Mucosa of descending colon (tissue), 3 donors: Measurements from ENCODE around the gene ECSCR. TPM values are rescaled to one million over a fixed set of nuclear protein-coding genes. Genes with fewer than 3 reads are reported as not detected.
"Not testable (repeated sequence)": the region's sequence is repeated elsewhere in the genome, so short reads cannot be mapped to it uniquely, and the experiment has no call there.

Experiments
- ATAC-seq: fragments of 200-7000 bp; cut with Tn5 transposase; one replicate; pipeline ENCODE4 v1.9.1; 2020; ENCODE audit warnings: mild to moderate bottlenecking, moderate library complexity
- DNase-seq, 3 donors: peaks; one replicate each; pipeline ENCODE4 v3.0.0-alpha.2; 2020
- H3K36me3 ChIP-seq: fragments of 200-600 bp; one replicate; pipeline ENCODE4 v1.8.0; 2021; ENCODE audit warnings: low read depth, mild to moderate bottlenecking
- H3K4me1 ChIP-seq: fragments of 200-600 bp; one replicate; pipeline ENCODE4 v1.8.0; 2021; ENCODE audit warnings: low read depth, mild to moderate bottlenecking
- H3K4me3 ChIP-seq: fragments of 200-600 bp; one replicate; pipeline ENCODE4 v1.8.0; 2021; ENCODE audit warnings: mild to moderate bottlenecking
- H3K9me3 ChIP-seq: fragments of 200-600 bp; one replicate; pipeline ENCODE4 v1.8.0; 2021; ENCODE audit warnings: mild to moderate bottlenecking
- CTCF ChIP-seq: fragments of 200-600 bp; IDR thresholded peaks from one replicate; pipeline ENCODE4 v1.8.0; 2022; ENCODE audit warnings: antibody characterized with exemption, mild to moderate bottlenecking
- intact Hi-C, 2 donors: fragments of 100-400 bp; cut with DNase I in 1 of 2; cut with micrococcal nuclease in 1 of 2; formaldehyde crosslinking; loops; one replicate each; pipeline versions ENCODE4 v1.11.0 to v1.11.1; 2022; cut with DNase I, micrococcal nuclease
- long read RNA-seq, 2 donors: library from polyadenylated mRNA; unstranded; transcript quantifications; one replicate each; pipeline ENCODE4 v2.0.0, GENCODE V29; 2019 to 2021
- total RNA-seq, 3 donors: library from RNA; stranded (reverse); fragmentation: NEBNext Ultra II Directional in 2 of 3; extraction: Animal tissue kit (Norgen Biotek cat#: 25700) in 2 of 3; gene quantifications; one replicate each; pipeline versions ENCODE4 v1.2.1 to v1.2.4, GENCODE V29; 2021 to 2023
- donor health status: DM: no; HTN: no; CAD: no; lungs with moderate emphysema.
- donor health status: DM: no; HTN: no; CAD: no.
- donor health status: DM: no; HTN: yes; CAD: no.

Gene ECSCR
- total RNA-seq = 1 to 10 TPM; 3.4 to 8.5 (median 7.9) TPM
- long read RNA-seq, donor 1, transcript ECSCR-201 (10 exons, 1,035 nt) = major isoform, 7 of 8 reads
- long read RNA-seq, donor 1, partial matches to known transcripts = 0 of 8 reads
- long read RNA-seq, donor 1, other reads (novel, unspliced or antisense) = 1 of 8 reads
- long read RNA-seq, donor 2, transcript ECSCR-201 (10 exons, 1,035 nt) = major isoform, 8 of 8 reads
- long read RNA-seq, donor 2, partial matches to known transcripts = 0 of 8 reads
- long read RNA-seq, donor 2, other reads (novel, unspliced or antisense) = 0 of 8 reads

GRCh38 chr5:139462586-139463276, at the start of gene ECSCR:
Gene ECSCR, minus strand, starts transcription at chr5:139462743. Its CDS starts 73 bp downstream, at chr5:139462670.
- Histone ChIP-seq H3K36me3 (no peaks in the 10 kb centered on the region), H3K9me3 (no peaks in the 10 kb centered on the region), H3K4me3 (no peak within 1 kb of the TSS), H3K4me1 (peaks cover 9% of the 10 kb centered on the region)
- ATAC-seq (no peak), DNase-seq (peak in 1 of 3 donors; percentile 36)
- intact Hi-C loops = no loop called here
- TF ChIP-seq CTCF = no peak

DNA sequence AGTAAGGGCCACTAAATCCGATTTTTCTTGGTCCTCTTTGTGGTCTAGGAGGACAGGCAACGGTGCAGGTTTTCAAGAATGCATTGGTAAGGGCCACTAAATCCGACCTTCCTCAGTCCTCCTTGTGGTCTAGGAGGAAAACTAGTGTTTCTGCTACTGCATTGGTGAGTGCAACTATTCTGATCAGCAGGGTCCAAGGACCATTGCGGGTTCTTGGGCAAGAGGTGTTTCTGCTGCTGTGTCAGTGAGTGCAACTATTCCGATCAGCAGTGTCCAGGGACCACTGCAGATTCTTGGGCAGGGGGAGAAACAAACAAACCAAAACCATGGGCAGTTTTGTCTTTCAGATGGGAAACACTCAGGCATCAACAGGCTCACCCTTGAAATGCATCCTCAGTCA, 42.2 kb upstream of the ECSCR start:
- H3K4me3 ChIP-seq, H3K9me3 ChIP-seq, ATAC-seq, H3K36me3 ChIP-seq, H3K4me1 ChIP-seq, DNase-seq, intact Hi-C loops: not testable (repeated sequence)

DNA sequence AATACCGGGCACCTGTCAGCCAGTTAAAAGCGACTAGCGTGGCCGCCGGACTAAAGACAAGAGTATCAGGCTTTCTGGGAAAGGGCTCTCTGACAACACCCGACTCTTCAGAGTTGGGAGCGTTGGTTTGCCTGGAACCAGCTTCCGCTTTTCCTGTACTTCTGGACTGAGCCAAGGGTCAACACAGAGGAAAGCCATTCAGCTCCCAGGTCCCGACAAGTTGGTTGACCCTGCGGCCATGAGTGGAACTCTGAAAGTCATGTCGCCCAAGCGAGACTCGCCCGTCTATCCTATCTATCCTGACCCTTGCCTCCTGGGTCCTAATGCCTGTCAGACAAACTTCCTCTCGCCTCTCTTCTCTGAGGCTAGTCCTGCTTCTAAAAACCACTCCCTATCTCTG, 41.3 kb upstream of the ECSCR start:
- intact Hi-C loops, H3K9me3 ChIP-seq, H3K36me3 ChIP-seq, H3K4me1 ChIP-seq, DNase-seq, H3K4me3 ChIP-seq, ATAC-seq: not testable (repeated sequence)

DNA sequence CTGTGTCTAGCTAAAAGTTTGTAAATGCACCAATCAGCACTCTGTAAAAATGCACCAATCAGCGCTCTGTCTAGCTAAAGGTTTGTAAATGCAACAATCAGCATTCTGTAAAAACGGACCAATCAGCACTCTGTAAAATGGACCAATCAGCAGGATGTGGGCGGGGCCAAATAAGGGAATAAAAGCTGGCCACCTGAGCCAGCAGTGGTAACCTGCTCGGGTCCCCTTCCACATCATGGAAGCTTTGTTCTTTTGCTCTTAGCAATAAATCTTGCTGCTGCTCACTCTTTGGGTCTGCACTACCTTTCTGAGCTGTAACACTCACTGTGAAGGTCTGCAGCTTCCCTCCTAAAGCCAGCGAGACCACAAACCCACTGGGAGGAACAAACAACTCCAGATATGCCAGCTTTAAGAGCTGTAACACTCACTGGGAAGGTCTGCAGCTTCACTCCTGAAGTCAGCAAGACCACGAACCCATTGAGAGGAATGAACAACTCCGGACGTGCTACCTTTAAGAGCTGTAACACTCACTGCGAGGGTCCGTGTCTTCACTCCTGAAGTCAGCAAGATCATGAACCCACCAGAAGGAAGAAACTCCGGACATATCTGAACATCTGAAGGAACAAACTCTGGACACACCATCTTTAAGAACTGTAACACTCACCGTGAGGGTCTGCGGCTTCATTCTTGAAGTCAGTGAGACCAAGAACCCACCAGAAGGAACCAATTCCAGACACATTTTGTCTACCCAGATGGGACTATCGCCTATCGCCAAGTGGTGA, 40.7 kb upstream of the ECSCR start:
- H3K36me3 ChIP-seq, ATAC-seq, H3K9me3 ChIP-seq, intact Hi-C loops, H3K4me3 ChIP-seq, H3K4me1 ChIP-seq, DNase-seq: not testable (repeated sequence)

- Histone ChIP-seq H3K4me3 (no peak overlapping the region), H3K4me1 (no peaks in the 10 kb centered on the region), H3K36me3 (no peaks in the 10 kb centered on the region), H3K9me3 (no peaks in the 10 kb centered on the region)
- no peak for TF ChIP-seq CTCF
- intact Hi-C loops = no loop called here
- ATAC-seq = no peak
- DNase-seq = no peak
Observed at GRCh38 chr5:139501381-139501780, 38.8 kb upstream of the ECSCR start.

- ATAC-seq = peak; percentile 46
- Histone ChIP-seq H3K4me1 (no peaks in the 10 kb centered on the region), H3K4me3 (no peak overlapping the region), H3K36me3 (no peaks in the 10 kb centered on the region), H3K9me3 (no peaks in the 10 kb centered on the region)
- intact Hi-C loops = no loop called here
- DNase-seq = no peak
- no peak for TF ChIP-seq CTCF
Observed at GRCh38 chr5:139495638-139496435, 33.3 kb upstream of the ECSCR start.
